Neuron (in vitro differentiated cells): ENCODE results near the gene EML2.

Experiments used
- H2AFZ ChIP-seq: one replicate; pipeline ENCODE4 v1.6.1; 2013; ENCODE audit warnings: low read depth, mild to moderate bottlenecking, inconsistent platforms, low read length, moderate library complexity
- H3K27me3 ChIP-seq: one replicate; pipeline ENCODE4 v1.6.1; 2013; ENCODE audit warnings: low read length; ENCODE audit not compliant: insufficient read depth
- H3K36me3 ChIP-seq: one replicate; pipeline ENCODE4 v1.6.1; 2013; ENCODE audit warnings: low read length; ENCODE audit not compliant: insufficient read depth
- H3K4me1 ChIP-seq: one replicate; pipeline ENCODE4 v1.6.1; 2013; ENCODE audit warnings: low read length; ENCODE audit not compliant: insufficient read depth
- H3K4me3 ChIP-seq: 2 replicates; pipeline ENCODE4 v1.5.1; 2013; ENCODE audit warnings: mild to moderate bottlenecking, low read length, moderate library complexity
- H3K9me3 ChIP-seq: one replicate; pipeline ENCODE4 v1.6.1; 2013; ENCODE audit warnings: low read length

The EML2 gene

GRCh38 chr19:45581576-45581975, 57.6 kb downstream of the EML2 start:
- Histone ChIP-seq H3K4me3 (no peak overlapping the region), H2AFZ (no peak overlapping the region), H3K36me3 (peaks cover 3% of the 10 kb centered on the region), H3K27me3 (no peaks in the 10 kb centered on the region), H3K4me1 (peaks cover 2% of the 10 kb centered on the region), H3K9me3 (no peaks in the 10 kb centered on the region)

DNA sequence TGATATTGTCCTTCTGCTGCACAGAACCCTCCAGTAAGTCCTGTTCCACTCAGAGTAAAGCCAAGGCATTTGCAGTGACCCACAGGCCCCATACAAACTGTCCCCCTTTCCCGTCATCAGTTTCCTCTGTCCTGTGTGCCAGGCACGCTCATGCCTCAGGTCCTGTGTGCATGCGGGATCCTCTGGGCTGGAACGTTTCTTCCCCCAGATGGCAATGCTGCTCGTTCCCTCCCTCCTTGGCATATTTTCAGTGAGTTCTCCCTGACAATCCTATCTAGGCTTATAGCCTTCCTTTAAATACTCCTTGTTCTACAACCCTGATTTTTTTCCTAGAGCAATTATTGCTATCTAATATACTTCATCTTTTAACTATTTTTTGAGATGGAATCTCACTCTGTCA, 60.3 kb downstream of the EML2 start:
- Histone ChIP-seq H3K36me3 (peaks cover 3% of the 10 kb centered on the region), H2AFZ (no peak overlapping the region), H3K4me3 (no peak overlapping the region), H3K9me3 (no peaks in the 10 kb centered on the region), H3K27me3 (no peaks in the 10 kb centered on the region), H3K4me1 (no peaks in the 10 kb centered on the region)

- no peaks in the 10 kb centered on the region for H3K4me1 ChIP-seq
- H3K4me3 ChIP-seq, result no peak overlapping the region
- peaks cover 3% of the 10 kb centered on the region for H3K9me3 ChIP-seq
- no peak overlapping the region for H2AFZ ChIP-seq
- peaks cover 3% of the 10 kb centered on the region for H3K36me3 ChIP-seq
- H3K27me3 ChIP-seq, result no peaks in the 10 kb centered on the region
These were observed 61.9 kb downstream of the EML2 start for GRCh38 chr19:45577111-45577905.

- no peak overlapping the region for H3K4me3 ChIP-seq
- no peaks in the 10 kb centered on the region for H3K4me1 ChIP-seq
- peaks cover 3% of the 10 kb centered on the region for H3K9me3 ChIP-seq
- peaks cover 3% of the 10 kb centered on the region for H3K36me3 ChIP-seq
- H2AFZ ChIP-seq, result no peak overlapping the region
- H3K27me3 ChIP-seq, result no peaks in the 10 kb centered on the region
These were observed 62.5 kb downstream of the EML2 start for GRCh38 chr19:45576682-45577081.

GRCh38 chr19:45575216-45575615, 64.0 kb downstream of the EML2 start:
- no peak overlapping the region for H2AFZ ChIP-seq
- H3K27me3 ChIP-seq, result no peaks in the 10 kb centered on the region
- H3K4me1 ChIP-seq, result no peaks in the 10 kb centered on the region
- no peak overlapping the region for H3K4me3 ChIP-seq
- no peaks in the 10 kb centered on the region for H3K36me3 ChIP-seq
- H3K9me3 ChIP-seq, result peaks cover 3% of the 10 kb centered on the region

DNA sequence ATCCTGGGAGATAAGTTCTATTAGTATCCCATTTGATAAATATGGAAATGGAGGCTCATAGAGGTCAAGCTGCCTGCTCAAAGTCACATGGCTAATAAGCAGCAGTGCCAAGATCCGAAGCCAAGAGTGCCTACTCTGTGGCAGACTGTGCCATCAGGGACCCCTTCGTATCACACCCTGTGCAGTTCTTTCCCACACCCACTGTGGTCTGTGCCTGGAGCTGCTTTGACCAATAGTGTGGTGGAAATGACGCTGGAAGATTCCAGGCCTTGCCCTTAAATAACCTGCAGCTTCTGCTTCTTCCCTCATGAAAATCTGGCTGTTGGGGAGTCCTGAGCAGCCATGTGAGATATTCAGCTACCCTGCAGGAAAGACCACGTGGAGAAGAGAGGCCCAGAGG, 64.7 kb downstream of the EML2 start:
- H3K27me3 ChIP-seq, result no peaks in the 10 kb centered on the region
- H2AFZ ChIP-seq, result no peak overlapping the region
- H3K4me3 ChIP-seq, result no peak overlapping the region
- H3K36me3 ChIP-seq, result no peaks in the 10 kb centered on the region
- H3K9me3 ChIP-seq, result peaks cover 3% of the 10 kb centered on the region
- H3K4me1 ChIP-seq, result no peaks in the 10 kb centered on the region

DNA sequence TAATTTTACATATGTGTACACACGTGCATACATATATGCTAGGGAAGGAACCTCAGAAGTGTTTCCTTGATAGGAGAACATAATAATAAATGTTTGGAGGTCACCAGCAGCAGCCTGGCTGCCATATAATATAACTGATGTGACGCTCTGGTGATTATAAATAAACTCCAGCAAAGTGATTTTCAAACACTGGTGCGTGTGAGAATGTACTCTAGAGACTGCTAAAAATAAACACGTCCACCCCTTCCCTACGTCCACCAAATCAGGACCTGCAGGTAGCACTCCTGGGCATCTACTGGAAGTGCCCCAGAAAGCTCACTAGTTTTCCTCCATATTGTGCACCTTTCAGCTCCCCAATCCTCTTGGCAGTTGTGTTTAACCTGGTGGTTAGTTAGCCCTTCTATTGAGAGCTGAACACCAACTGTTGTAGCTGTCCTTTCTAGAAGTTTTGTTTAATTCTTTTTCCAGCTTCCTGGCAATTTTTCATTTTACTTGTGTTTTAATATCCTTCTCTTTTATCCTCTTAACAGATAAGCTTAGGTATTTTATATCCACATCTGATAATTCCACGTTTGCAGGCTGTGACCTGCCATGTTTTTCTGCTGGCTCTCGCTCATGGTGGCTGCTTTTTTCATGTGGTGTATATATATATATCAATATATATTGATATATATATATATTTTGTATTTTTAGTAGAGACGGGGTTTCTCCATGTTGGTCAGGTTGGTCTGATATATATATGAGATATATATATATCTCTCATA, 67.6 kb downstream of the EML2 start:
- Histone ChIP-seq H3K4me3 (no peak overlapping the region), H3K9me3 (peaks cover 3% of the 10 kb centered on the region), H3K27me3 (no peaks in the 10 kb centered on the region), H2AFZ (no peak overlapping the region), H3K4me1 (no peaks in the 10 kb centered on the region), H3K36me3 (no peaks in the 10 kb centered on the region)

GRCh38 chr19:45569619-45570421, 69.4 kb downstream of the EML2 start:
- Histone ChIP-seq H3K27me3 (no peaks in the 10 kb centered on the region), H2AFZ (no peak overlapping the region), H3K4me1 (no peaks in the 10 kb centered on the region), H3K9me3 (peaks cover 3% of the 10 kb centered on the region), H3K4me3 (no peak overlapping the region), H3K36me3 (no peaks in the 10 kb centered on the region)

GRCh38 chr19:45568732-45569131, 70.5 kb downstream of the EML2 start:
- no peaks in the 10 kb centered on the region for H3K4me1 ChIP-seq
- no peaks in the 10 kb centered on the region for H3K36me3 ChIP-seq
- peaks cover 3% of the 10 kb centered on the region for H3K9me3 ChIP-seq
- H3K27me3 ChIP-seq, result no peaks in the 10 kb centered on the region
- no peak overlapping the region for H3K4me3 ChIP-seq
- H2AFZ ChIP-seq, result no peak overlapping the region

DNA sequence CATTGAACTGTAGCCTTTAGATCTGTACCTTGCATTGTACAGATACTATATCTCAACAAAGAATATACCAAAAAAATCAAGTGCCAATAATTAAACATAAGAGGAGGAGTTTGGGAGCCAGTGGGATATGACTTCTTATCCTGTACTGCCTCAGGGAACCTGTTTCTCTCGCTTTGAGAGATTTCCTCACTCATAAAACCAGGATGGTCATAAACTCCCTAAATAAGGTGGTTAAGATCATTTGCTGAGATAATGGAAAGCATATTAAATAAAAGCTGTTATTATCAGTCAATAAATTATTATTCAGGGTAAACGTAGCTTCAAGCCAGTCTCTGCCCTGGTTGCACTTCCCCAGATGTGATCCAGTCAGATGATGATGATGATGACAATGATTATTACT, 71.6 kb downstream of the EML2 start:
- no peaks in the 10 kb centered on the region for H3K27me3 ChIP-seq
- H3K4me1 ChIP-seq, result no peaks in the 10 kb centered on the region
- H3K36me3 ChIP-seq, result no peaks in the 10 kb centered on the region
- H3K9me3 ChIP-seq, result no peaks in the 10 kb centered on the region
- H3K4me3 ChIP-seq, result no peak overlapping the region
- H2AFZ ChIP-seq, result no peak overlapping the region

DNA sequence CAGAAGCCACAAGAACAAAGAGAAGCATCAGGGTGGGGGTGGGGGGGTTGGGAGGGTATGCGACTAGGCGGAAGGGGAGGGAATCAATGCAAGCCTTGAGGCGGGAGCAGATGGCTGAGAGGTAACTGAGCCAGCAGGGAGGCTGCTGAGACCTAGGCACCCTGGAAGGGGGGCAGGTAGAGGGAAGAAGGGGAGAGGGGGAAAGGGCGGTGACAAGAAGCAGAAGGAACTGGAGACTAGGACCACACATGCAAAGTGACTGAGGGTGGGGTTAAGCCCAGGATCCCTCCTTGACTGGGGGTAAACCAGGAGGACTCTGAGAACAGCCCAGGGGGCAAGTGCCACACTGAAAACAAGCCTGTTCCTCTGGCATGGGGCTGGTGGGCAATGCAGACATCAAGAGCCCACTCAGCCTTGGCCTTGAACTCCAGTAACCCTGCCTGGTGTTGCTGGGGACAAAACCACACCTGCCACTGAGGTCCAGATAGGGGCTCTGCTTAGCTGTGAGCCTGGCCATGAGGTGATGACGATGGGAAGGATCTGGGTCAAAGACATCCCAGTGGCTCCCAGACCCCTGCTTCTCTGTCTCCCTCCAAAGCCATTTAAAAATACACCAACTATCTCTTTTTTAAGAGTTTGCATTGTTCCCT, 74.9 kb downstream of the EML2 start:
- no peaks in the 10 kb centered on the region for H3K4me1 ChIP-seq
- H3K9me3 ChIP-seq, result no peaks in the 10 kb centered on the region
- H3K4me3 ChIP-seq, result no peak overlapping the region
- H3K36me3 ChIP-seq, result no peaks in the 10 kb centered on the region
- H3K27me3 ChIP-seq, result no peaks in the 10 kb centered on the region
- H2AFZ ChIP-seq, result no peak overlapping the region

DNA sequence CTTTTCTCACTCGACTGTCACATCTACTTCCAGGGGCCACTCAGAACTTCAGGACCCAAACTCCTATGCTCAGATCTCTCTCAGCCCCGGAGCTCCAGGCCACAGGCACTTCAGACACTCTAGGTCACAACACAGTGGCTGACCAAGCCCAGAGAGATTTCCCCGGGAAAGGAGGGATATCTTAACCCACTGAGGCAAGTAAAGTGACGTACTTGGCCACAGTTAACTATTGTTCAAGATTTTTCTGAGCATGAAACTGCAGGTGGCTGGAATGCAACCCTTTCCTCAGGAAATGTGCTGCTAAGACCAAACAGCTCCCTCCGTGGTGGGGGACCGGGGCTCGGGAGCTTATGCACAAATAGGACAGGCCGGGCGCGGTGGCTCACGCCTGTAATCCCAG, 78.5 kb downstream of the EML2 start:
- Histone ChIP-seq H3K4me3 (no peak overlapping the region), H3K9me3 (no peaks in the 10 kb centered on the region), H3K4me1 (no peaks in the 10 kb centered on the region), H3K36me3 (no peaks in the 10 kb centered on the region), H3K27me3 (no peaks in the 10 kb centered on the region), H2AFZ (no peak overlapping the region)

- Histone ChIP-seq H3K27me3 (no peaks in the 10 kb centered on the region), H3K9me3 (no peaks in the 10 kb centered on the region), H2AFZ (no peak overlapping the region), H3K36me3 (no peaks in the 10 kb centered on the region), H3K4me3 (no peak overlapping the region), H3K4me1 (no peaks in the 10 kb centered on the region)
These were observed 79.2 kb downstream of the EML2 start for GRCh38 chr19:45560038-45560437.
